SHP77 treated with DMSO at 0.1 percent for 48 hours (cell line): ENCODE measurements around the gene DEFB131B.
"Not testable (repeated sequence)": the region's sequence is repeated elsewhere in the genome, so short reads cannot be mapped to it uniquely, and the experiment has no call there.

Experiments
- DNase-seq: peaks from one replicate; lab custom pipeline; 2025; lab: John Stamatoyannopoulos, UW

DEFB131B gene, protein sequence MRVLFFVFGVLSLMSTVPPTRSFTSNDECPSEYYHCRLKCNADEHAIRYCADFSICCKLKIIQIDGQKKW

DNA sequence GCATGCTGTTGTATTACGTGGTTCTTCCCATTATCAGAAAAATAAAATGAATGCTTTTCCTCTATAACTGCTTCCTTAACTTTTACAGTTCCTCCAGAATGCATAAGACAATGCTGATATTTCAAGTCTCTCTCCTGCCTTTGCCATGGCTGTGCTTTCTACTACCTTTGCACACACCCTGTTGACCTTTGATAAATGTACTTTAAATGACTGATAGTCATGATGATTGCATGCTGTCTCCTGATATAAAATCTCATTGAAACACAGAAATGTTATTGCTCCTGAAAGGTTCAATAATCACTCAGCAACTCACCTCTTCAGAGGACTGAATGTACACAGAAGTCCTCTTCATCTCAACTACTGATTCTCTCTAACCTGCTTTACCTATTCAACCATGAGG is at the start of gene DEFB131B:
Gene DEFB131B (plus strand): TSS at position 395 of the 400 bp plus-strand sequence. CDS start 0 bp downstream, at position 395.
- not testable (repeated sequence) for DNase-seq

DNA sequence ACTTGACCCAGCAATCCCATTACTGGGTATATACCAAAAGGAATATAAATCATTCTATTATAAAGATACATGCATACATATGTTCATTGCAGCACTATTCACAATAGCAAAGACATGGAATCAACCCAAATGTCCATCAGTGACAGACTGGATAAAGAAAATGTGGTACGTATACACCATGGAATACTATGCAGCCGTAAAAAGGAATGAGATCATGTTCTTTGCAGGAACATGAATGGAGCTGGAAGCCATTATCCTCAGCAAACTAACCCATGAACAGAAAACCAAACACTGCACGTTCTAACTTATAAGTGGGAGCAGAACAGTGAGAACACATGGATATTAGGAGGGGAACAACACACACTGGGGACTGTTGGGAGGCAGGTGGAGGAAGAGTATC is 49.0 kb upstream of the DEFB131B start:
- not testable (repeated sequence) for DNase-seq

DNA sequence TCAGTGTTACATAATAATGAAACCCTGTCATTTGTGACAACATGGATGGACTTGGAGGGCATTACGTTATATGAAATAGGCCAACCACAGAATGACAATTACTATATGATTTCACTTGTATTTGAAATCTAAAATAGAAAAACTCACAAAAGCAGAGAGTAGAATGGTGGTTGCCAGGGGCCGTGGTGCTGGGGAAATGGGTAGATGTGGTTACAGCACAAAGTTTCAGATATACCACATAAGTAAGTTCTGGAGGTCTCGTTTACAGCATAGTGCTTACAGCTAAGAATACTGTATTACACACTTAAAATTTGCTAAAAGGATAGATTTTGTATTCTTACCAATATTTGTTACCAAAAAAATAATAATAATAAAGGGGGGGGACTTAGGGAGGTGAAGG is 48.6 kb upstream of the DEFB131B start:
- not testable (repeated sequence) for DNase-seq

DNA sequence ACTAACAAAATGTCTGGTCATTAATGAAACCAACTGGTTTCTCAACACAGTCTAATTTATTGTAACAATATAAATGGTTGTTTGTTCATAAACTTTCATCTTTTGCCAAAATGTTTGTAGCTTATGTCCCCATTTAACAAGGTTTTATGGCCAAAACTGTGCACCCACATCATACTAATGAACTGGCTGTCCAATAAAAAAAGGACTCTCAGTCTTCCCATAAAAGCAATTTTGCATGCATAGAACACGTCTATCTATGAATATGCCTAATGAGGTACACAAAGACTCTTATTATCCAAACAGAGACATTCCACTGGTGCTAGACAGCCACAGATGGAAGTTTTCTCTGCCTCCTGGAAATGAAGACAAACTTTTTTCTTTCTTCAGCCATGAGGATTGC is 45.4 kb upstream of the DEFB131B start, which contains the start of gene DEFB108B:
Gene DEFB108B (plus strand): TSS at position 390 of the 400 bp plus-strand sequence. CDS start 0 bp downstream, at position 390.
- DNase-seq, result not testable (repeated sequence)

DNA sequence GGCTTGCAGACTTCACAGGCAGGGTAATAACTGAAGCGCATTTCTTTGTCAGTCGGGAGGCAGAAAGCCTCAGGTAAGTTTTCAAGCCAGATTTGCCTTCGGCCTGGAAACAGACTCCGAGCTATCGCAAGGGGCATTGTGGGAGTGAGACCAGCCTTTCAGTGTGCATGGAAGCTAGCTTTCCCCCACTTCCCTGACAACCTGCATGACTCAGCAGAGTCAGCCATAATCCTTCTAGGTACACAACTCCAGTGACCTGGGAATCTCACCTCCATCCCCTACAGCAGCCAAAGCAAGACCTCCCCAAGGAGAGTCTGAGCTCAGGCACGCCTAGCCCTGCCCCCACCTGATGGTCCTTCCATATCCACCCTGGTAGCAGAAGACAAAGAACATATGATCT is 35.5 kb upstream of the DEFB131B start:
- DNase-seq, result not testable (repeated sequence)

DNA sequence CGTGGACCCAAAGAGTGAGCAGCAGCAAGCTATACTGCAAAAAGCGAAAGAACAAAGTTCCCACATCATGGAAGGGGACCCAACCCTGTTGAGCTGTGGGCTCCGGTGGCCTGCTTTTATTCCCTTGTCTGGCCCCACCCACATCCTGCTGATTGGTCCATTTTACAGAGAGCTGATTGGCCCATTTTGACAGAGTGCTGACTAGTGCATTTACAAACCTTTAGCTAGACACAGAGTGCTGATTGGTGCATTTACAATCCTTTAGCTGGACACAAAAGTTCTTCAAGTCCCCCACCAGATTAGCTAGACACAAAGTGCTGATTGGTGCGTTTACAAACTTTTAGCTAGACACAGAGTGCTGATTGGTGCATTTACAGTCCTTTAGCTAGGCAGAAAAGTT is 34.9 kb upstream of the DEFB131B start:
- not testable (repeated sequence) for DNase-seq

DNA sequence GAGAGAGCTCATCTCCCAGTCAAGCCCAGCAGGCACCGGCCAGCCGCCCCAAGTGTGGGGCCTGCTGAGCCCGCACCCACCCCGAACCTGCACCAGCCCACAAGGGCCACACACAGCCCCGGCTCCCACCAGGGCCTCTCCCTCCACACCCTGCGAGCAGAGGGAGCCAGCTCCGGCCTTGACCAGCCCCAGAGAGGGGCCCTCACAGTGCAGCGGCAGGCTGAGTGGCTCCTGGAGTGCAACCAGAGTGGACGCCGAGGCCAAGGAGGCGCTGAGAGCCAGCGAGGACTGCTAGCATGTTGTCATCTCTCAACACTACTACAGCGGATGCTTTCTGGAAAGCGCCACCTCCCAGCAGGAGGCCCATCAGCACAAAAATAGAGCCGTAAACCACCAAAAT is 34.4 kb upstream of the DEFB131B start:
- DNase-seq, result no peak

DNA sequence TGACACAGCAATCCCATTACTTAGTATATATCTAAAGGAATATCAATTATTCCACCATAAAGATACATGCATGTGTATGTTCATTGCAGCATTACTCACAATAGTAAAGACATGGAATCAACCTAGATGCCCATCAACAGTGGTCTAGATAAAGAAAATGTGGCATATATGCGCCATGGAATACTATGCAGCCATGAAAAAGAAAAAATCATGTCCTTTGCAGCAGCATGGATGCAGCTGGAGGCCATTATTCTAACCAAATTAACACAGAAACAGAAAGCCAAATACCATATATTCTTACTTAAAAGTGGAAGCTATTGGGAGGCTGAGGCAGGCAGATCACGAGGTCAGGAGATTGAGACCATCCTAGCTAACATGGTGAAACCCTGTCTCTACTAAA is 24.4 kb upstream of the DEFB131B start:
- DNase-seq, result not testable (repeated sequence)

DNA sequence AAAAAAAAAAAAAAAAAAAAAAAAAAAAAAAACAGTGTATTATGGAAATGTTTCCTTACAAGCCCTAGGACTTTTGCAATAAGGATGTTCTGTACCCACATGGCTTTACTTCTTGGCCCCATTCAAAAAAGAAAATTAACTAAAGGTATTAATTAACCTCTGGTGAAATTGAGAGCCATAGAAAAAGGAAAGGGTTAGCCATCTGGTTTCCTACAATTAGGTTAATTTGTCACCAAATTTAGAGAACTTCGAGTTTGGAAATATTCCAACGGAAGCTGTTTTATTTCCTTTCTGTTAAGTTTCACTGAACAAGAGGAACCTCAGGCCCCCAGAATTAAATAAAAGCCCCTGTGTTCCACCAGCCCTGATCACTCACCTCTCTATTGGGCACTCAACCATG is 22.4 kb upstream of the DEFB131B start:
- not testable (repeated sequence) for DNase-seq

DNA sequence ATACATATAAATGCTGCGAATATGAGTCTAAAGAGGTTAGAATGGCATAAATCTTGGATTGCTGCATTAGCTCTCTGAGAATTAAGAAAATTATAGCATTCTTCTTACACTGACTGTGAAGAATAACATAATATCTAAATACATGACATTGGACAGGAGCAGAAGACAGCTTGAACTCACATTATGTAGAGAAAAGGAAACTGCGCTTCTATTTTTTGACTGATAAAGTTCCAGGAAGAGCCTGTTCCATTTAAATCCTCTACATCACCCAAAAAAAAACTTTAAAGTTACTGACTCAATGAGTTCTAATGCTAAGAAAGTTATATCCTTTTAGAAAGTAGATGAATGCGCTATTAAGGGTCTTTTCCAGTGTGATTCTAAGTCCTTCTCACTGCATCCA is 17.4 kb upstream of the DEFB131B start:
- not testable (repeated sequence) for DNase-seq

DNA sequence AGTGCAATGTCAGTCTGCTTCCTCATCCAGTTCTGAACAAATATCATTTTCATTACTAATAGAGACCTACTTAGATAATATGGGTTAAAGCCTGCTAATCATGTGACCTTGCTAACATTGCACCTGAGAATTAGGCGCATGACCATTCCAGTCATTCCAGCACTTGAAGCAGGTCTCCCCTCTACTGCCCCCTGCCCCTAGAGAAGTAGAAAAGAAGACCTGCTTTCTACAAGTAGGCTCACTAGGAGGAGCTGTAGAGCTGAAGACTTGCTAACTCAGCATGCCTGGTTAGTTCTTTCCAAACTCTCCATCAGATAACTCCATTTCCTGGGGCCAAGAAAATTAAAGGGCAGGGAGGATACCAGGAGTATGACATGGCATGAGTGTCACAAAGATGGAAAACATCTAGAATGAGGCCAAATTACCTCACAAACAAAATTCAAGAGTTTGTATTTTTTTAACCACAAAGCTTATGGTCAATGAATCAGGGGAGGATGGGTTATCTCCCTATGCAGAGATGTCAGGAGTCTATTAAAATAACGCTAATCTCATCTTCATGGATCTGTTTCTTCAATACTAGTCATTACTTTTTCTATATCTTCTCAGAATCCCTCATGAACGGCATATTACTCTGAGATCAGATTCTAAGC is 14.2 kb upstream of the DEFB131B start:
- peak; percentile 50 for DNase-seq

DNA sequence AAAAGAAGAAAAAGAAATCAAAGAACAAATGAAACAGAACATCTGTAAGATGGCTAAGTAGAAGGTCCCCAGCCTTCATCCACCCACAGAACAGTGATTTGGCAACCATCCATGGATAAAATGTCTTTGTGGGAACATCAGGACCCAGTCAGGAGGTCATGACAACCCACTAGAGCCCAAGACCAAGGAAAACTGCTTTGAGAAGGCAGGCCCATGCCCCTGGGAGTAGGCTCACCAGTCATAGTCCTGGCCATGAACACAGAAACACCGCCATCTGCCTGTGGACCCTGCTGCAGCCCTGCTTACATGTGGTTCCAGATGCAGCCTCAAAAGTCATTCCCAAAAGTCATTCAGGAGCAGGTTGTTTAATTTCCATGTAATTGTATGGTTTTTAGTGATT is 11.0 kb upstream of the DEFB131B start:
- DNase-seq, result not testable (repeated sequence)

DNA sequence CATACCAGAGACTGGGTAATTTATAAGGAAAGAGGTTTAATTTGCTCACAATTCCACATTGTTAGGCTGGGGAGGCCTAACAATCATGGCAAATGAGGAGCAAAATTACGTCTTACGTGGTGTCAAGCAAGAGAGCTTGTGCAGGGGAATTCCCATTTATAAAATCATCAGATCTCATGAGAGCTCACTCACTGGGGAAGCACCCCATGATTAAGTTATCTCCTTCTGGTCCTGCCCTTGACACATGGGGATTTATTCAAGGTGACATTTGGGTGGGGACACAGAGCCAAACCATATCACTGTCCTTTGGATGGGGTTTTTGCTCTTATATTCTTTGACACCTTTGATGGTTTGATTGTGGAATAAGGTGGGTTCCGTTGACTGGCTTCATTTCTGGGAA is 8.3 kb upstream of the DEFB131B start:
- DNase-seq, result not testable (repeated sequence)

DNA sequence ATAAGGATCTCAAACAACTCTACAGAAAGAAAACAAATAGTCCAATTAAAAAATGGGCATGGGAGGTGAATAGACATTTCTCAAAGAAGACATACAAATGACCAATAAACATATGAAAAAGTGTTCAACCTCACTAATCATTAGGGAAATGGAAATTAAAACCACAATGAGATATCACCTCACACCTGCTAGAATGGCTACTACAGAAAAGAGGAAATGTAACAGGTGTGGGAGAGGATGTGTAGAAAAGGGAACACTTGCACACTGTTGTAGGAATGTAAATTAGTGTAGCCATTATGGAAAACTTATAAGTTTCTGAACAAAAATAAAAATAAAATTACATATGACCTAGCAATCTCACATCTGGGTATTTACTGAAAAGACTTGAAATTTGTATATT is 7.6 kb upstream of the DEFB131B start:
- not testable (repeated sequence) for DNase-seq

DNA sequence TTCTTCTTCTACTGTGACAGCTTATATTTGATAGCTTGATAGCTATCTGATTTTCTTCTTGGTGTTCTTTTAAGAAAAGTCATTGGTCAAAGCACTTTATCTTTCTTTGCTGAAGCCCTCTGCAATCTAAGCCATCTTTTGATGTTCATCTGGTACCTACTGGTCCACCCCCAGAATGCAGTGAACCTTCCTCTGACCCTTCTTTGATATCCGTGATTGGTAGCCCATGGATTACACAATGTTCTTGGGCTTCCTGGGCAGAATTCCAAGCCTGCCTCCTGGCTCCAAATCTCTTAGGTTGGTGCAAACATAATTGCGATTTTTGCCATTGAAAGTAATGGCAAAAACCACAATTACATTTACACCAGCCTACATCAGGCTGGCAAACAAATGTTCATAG is 2.0 kb upstream of the DEFB131B start:
- DNase-seq, result not testable (repeated sequence)

DNA sequence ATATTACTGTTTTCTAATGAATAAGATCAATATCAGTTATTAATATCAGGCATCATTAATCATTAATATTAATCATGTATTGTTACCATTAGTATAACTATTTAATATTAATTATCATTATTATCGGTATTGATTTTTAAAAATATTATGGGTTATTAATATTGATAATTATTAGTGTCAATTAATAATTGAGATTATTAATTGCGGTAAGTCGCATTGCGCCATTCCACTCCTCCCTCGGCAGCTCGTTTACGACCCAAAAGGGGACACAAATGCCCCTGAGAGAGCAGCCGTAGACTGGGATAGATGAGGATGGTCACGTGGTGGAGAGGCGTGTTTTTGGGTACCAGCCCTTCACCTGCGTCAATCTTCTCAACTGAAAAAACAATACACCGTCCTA is 7.6 kb downstream of the DEFB131B start:
- DNase-seq, result not testable (repeated sequence)

DNA sequence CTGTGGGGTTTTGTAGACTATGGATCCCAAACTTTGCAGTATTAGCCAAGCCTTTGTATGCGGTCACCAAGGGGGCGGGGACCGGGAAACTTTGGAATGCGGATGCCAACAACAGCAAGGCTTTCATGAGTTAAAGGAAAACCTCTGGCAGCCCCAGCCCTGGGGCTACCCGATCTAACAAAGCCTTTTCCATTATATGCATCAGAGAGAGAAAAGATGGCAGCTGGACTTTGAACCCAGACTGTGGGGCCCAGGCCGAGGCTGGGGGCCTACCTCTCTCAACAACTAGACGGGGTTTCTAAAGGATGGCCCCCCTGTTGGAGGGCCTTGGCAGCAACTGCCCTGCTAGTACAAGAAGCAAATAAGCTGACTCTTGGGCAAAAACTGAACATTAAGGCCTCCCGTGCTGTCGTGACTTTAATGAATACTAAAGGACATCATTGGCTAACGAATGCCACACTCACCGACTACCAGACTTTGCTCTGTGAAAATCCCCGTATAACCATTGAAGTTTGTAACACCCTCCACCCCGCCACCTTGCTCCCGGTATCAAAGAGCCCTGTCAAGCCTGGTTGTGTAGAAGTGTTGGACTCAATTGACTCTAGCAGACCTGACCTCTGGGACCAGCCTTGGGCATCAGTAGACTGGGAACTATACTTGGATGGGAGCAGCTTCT is 10.2 kb downstream of the DEFB131B start:
- not testable (repeated sequence) for DNase-seq

DNA sequence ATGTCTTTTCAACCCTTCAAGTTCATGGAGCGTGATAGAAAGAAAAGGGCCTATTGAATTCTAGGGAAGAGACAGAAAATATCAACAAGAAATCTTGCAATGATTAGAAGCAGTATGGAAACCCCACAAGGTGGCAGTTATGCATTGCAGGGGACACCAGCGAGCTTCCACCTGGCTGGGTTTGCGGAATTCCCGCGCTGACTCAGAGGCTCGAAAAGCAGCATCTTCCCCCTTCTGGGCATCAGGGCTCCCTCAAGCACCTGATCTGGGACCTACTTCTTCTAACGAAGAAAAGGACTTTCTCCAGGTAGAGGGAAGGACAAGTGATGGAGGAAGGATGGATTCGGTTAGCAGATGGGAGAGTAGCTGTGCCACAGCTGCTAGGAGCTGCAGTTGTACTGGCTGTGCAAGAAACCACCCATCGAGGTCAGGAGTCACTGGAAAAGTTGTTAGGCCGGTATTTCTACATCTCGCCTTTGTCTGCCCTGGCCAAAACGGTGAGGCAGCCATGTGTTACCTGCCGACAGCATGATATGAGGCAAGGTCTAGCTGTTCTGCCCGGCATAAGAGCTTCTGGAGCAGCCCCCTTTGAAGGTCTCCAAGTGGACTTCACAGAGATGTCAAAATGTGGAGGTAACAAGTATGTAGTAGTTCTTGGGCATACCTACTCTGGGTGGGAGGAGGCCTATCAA is 11.1 kb downstream of the DEFB131B start:
- not testable (repeated sequence) for DNase-seq

DNA sequence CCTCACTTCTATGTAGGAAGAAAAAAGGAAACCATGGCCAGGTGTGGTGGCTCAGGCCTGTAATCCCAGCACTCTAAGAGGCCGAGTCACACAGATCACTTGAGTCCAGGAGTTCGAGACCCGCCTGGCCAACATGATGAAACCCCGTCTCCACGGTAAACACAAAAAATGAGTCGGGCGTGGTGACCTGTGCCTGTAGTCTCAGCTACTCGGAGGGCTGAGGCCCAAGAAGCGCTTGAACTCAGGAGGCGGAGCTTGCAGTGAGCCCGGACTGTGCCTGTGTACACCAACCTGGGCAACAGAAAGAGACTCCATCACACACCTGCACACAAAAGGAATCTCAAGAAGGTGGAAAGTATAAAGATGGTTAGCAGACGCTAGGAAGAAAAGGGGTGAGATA is 17.7 kb downstream of the DEFB131B start:
- DNase-seq, result no peak

DNA sequence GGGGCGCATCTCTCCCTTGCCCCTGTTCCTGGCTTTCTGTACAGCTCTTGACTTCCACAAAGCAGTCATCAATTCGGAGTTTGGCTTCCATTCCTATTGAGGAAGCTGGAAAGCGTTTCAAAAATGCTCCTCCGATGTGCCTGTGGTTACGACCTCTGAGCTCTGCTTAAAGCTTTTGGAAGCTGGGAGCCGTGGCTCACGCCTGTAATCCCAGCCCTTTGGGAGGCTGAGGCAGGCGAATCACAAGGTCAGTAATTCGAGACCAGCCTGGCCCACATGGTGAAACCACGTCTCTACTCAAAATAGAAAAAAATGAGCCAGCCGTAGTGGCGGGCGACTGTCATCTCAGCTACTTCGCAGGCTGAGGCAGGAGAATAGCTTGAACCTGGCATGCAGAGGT is 22.9 kb downstream of the DEFB131B start:
- DNase-seq, result not testable (repeated sequence)

DNA sequence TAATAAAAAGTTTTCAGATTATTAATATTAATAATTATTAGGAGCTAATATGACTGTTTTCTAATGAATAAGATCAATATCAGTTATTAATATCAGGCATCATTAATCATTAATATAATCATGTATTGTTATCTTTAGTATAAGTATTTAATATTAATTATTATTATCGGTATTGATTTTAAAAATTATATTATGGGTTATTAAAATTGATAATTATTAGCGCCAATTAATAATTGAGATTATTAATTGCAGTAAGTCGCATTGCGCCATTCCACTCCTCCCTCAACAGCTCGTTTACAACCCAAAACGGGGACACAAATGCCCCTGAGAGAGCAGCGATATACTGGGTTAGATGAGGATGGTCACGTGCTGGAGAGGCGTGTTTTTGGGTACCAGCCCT is 30.0 kb downstream of the DEFB131B start:
- DNase-seq, result no peak

DNA sequence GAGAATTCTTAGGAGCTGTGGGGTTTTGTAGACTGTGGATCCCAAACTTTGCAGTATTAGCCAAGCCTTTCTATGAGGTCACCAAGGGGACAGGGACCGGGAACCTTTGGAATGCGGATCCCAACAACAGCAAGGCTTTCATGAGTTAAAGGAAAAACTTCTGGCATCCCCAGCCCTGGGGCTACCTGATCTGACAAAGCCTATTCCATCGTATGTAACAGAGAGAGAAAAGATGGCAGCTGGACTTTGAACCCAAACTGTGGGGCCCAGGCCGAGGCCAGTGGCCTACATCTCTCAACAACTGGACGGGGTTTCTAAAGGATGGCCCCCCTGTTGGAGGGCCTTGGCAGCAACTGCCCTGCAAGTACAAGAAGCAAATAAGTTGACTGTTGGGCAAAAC is 32.5 kb downstream of the DEFB131B start:
- not testable (repeated sequence) for DNase-seq
